AG09309 (cell line): Measurements from ENCODE around the gene GATM.

Source experiments
- DNase-seq: peaks from one replicate; pipeline ENCODE4 v3.0.0-alpha.2; 2010; ENCODE audit warnings: low read depth
- H3K4me3 ChIP-seq: 2 replicates; pipeline ENCODE4 v1.5.1; 2011; ENCODE audit warnings: mild to moderate bottlenecking, low read depth, low read length, moderate library complexity; ENCODE audit not compliant: control insufficient read depth
- TF ChIP-seq, protein P1 (sequence below): IDR thresholded peaks from 2 replicates; pipeline ENCODE4 v1.5.1; 2011; ENCODE audit warnings: mild to moderate bottlenecking, low read depth, low read length, inconsistent platforms; ENCODE audit not compliant: insufficient read depth, control insufficient read depth; ENCODE audit errors: missing control alignments

Gene GATM

DNA sequence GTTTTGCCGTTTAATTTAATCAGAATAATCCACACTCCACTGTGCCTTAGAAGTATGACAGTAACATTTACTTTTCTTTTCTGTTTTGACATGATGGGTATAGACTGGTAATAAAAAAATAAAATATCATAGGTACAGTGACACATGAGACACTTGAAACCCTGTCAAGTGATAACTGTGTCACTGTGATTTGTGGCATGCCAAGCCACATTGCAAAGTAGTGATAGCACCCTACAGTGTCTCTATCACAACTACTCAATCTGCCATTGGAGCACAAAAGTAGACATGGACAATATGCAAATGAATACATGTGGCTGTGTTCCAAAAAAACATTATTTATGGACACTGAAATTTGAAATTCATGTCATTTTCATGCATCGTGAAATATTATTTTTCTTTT is 22.5 kb downstream of the GATM start:
- TF ChIP-seq, protein P1, sequence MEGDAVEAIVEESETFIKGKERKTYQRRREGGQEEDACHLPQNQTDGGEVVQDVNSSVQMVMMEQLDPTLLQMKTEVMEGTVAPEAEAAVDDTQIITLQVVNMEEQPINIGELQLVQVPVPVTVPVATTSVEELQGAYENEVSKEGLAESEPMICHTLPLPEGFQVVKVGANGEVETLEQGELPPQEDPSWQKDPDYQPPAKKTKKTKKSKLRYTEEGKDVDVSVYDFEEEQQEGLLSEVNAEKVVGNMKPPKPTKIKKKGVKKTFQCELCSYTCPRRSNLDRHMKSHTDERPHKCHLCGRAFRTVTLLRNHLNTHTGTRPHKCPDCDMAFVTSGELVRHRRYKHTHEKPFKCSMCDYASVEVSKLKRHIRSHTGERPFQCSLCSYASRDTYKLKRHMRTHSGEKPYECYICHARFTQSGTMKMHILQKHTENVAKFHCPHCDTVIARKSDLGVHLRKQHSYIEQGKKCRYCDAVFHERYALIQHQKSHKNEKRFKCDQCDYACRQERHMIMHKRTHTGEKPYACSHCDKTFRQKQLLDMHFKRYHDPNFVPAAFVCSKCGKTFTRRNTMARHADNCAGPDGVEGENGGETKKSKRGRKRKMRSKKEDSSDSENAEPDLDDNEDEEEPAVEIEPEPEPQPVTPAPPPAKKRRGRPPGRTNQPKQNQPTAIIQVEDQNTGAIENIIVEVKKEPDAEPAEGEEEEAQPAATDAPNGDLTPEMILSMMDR, result no peak
- DNase-seq, result no peak
- H3K4me3 ChIP-seq, result no peak overlapping the region

DNA sequence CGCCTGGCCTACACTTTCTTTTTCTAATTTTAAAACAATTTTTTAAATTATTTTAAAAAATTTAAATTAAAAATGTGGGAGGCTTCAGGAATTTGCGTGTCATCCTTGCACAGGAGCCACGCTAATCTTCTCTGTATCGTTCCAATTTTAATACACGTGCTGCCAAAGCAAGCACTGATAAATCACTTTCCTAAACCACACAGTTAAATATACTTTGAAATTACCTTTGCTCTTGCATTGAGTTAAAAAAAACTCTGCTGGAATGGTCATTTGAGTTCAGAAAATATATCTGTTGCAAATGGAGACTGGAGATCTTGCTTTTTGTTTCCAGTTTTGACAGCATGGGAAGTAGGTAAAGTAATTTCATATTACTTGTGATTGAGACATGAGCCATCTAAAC is 23.6 kb downstream of the GATM start:
- no peak for DNase-seq
- H3K4me3 ChIP-seq, result no peak overlapping the region
- TF ChIP-seq, protein P1, result no peak

DNA sequence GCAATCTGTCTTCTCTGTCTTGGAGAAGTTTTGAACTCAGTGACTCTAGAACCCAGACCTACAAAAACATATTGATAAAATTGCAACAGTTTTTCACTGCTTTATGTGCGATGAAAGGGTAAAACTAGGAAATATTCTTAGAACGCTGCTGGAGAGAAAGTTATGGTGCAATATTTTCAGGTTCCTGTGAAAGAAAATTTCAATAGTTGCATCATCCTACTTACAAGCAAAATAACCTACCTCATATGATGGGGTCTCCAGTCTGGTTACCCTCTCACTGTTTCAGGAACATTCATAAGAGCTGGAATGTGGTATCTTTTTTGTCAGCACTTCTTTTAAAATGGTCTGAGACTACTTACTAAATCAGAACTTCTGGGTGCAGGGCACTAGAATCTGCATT is 27.1 kb downstream of the GATM start:
- H3K4me3 ChIP-seq, result no peak overlapping the region
- no peak for DNase-seq
- TF ChIP-seq, protein P1, result no peak

DNA sequence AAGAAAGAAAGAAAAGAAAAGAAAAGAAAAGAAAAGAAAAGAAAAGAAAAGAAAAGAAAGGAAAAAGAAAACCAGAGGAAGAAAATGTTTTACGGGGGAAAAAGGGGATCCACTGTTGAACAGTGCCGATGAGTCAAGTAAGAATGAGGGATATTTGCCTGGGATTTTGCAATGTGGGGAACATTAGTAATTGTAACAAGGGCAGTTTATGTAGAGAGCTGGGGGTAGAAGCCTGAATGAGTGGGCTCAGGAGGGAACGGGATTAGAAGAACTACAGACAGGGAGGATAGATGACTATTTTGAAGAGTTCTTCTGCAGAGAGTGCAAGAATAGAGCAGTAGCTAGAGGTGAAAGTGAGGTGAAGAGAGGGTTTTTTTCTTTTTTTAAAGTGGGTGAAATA is 28.7 kb downstream of the GATM start:
- H3K4me3 ChIP-seq, result no peak overlapping the region
- no peak for DNase-seq
- TF ChIP-seq, protein P1, result no peak

DNA sequence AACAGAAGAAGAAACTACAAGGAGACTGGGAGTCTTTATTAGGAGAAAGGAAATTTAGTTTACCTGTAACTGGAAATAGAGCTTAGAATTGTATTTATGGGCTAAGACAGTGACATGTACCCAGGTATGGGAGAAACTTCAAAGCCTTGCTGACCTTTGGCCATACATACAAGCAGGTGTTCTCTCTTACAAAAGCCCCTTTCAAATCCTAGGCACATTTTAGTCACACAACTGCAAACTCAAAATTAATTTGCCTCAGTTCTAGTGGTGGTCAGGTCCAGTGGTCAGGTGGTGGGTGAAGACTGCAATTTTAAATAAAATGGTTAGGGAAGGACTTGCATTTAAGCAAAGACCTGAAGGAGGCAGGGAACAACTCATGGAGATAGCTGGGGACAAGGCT is 30.4 kb downstream of the GATM start:
- TF ChIP-seq, protein P1, result no peak
- H3K4me3 ChIP-seq, result no peak overlapping the region
- DNase-seq, result no peak

DNA sequence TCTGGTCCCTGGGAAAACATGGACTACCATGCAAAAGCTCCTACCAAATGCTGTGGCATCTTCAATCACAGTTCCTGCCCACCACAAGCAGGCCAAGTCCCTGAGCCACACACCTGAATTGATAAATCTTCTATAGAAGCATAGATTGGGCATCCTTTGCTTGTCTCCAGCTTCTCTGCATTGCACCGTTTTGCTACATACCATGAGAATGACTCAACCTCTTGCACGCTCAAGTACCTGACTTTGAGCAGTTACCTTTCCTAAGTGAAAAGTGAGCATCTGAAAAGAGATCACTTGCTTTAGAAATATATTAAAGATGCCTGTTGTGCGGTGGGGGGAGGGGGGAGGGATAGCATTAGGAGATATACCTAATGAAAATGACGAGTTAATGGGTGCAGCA is 31.3 kb downstream of the GATM start:
- DNase-seq, result no peak
- H3K4me3 ChIP-seq, result no peak overlapping the region
- TF ChIP-seq, protein P1, result no peak

DNA sequence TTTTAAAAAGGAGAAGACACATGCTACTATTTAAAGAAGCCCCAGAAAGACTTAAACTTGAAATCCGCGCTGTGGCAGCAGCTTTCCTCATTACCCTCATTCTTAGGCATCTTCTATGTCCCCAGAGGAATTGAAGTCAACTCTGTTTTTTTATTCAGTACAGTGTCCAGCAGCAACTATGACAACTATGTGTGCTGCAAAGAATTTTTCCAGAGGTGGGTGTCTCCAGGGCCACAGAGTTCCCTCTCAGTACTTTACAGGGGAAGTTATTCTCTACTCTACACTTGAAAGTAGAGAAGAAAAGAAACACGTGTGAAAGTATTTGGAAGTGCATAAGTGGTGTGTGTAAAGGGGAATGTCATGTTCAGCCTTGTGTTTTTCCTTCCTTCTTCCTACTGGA is 32.0 kb downstream of the GATM start:
- no peak for DNase-seq
- H3K4me3 ChIP-seq, result no peak overlapping the region

More for the DNA sequence above, 32.0 kb downstream of the GATM start:
- TF ChIP-seq, protein P1, result no peak
